Neural crest cell (in vitro differentiated cells): Measurements from ENCODE around the gene TTC34. TPM values are rescaled to one million over a fixed set of nuclear protein-coding genes. Genes with fewer than 3 reads are reported as not detected.
"Not testable (repeated sequence)": the region's sequence is repeated elsewhere in the genome, so short reads cannot be mapped to it uniquely, and the experiment has no call there.

ENCODE experiments used
- DNase-seq: peaks from one replicate; pipeline ENCODE4 v3.0.0; 2021; ENCODE audit warnings: low read depth, mixed read lengths, low spot score
- H3K27ac Mint-ChIP-seq: one replicate; pipeline ENCODE4 v1.8.0; 2021; ENCODE audit warnings: mild to moderate bottlenecking, mixed read lengths; ENCODE audit not compliant: unreplicated experiment
- H3K27me3 Mint-ChIP-seq: 2 replicates; pipeline ENCODE4 v1.8.0; 2021; ENCODE audit warnings: low read depth, mild to moderate bottlenecking, mixed read lengths
- H3K36me3 Mint-ChIP-seq: 2 replicates; pipeline ENCODE4 v1.8.0; 2021; ENCODE audit warnings: low read depth, mild to moderate bottlenecking, mixed read lengths
- H3K4me1 Mint-ChIP-seq: 2 replicates; pipeline ENCODE4 v1.8.0; 2021; ENCODE audit warnings: mixed read lengths
- H3K4me3 Mint-ChIP-seq: one replicate; pipeline ENCODE4 v1.8.0; 2021; ENCODE audit warnings: mild to moderate bottlenecking, mixed read lengths
- H3K9me3 Mint-ChIP-seq: 2 replicates; pipeline ENCODE4 v1.8.0; 2021; ENCODE audit warnings: mixed read lengths
- CTCF ChIP-seq: fragments of 200-600 bp; sonication (generic); conservative IDR thresholded peaks from 2 replicates; pipeline ENCODE4 v1.5.0; 2021; ENCODE audit warnings: antibody characterized with exemption, mild to moderate bottlenecking
- total RNA-seq: library from RNA; stranded (reverse); gene quantifications from 2 replicates; pipeline ENCODE4 v1.2.1, GENCODE V29; 2021

Gene TTC34
- total RNA-seq, 1 donor from 2014 or later = 2.7 TPM

GRCh38 chr1:2781627-2782026 lies 19.9 kb downstream of the TTC34 start:
- Mint-ChIP-seq H3K27me3 (no peaks in the 10 kb centered on the region), H3K36me3 (peaks cover 7% of the 10 kb centered on the region), H3K27ac (no peak overlapping the region), H3K4me1 (no peaks in the 10 kb centered on the region), H3K9me3 (peaks cover 17% of the 10 kb centered on the region), H3K4me3 (no peak overlapping the region)
- TF ChIP-seq CTCF = no peak
- no peak for DNase-seq

- H3K9me3 Mint-ChIP-seq = peaks cover 17% of the 10 kb centered on the region
- H3K4me1 Mint-ChIP-seq = no peaks in the 10 kb centered on the region
- no peak overlapping the region for H3K27ac Mint-ChIP-seq
- TF ChIP-seq CTCF = no peak
- no peak for DNase-seq
- no peak overlapping the region for H3K4me3 Mint-ChIP-seq
- H3K27me3 Mint-ChIP-seq = no peaks in the 10 kb centered on the region
- peaks cover 7% of the 10 kb centered on the region for H3K36me3 Mint-ChIP-seq
These were observed 23.3 kb downstream of the TTC34 start for GRCh38 chr1:2778220-2778592.

- no peak overlapping the region for H3K4me3 Mint-ChIP-seq
- H3K27me3 Mint-ChIP-seq = no peaks in the 10 kb centered on the region
- no peaks in the 10 kb centered on the region for H3K4me1 Mint-ChIP-seq
- peaks cover 17% of the 10 kb centered on the region for H3K9me3 Mint-ChIP-seq
- peaks cover 7% of the 10 kb centered on the region for H3K36me3 Mint-ChIP-seq
- no peak overlapping the region for H3K27ac Mint-ChIP-seq
- no peak for DNase-seq
- TF ChIP-seq CTCF = no peak
These were observed 23.9 kb downstream of the TTC34 start for GRCh38 chr1:2777424-2778219.

GRCh38 chr1:2775333-2775732 lies 26.2 kb downstream of the TTC34 start:
- not testable (repeated sequence) for H3K27me3 Mint-ChIP-seq, H3K36me3 Mint-ChIP-seq, H3K27ac Mint-ChIP-seq, DNase-seq, H3K4me3 Mint-ChIP-seq, H3K9me3 Mint-ChIP-seq, H3K4me1 Mint-ChIP-seq

GRCh38 chr1:2768052-2768451 lies 33.4 kb downstream of the TTC34 start:
- H3K27me3 Mint-ChIP-seq, H3K36me3 Mint-ChIP-seq, H3K9me3 Mint-ChIP-seq, H3K4me1 Mint-ChIP-seq, DNase-seq, H3K27ac Mint-ChIP-seq, H3K4me3 Mint-ChIP-seq: not testable (repeated sequence)

- DNase-seq, H3K4me3 Mint-ChIP-seq, H3K9me3 Mint-ChIP-seq, H3K27ac Mint-ChIP-seq, H3K4me1 Mint-ChIP-seq, H3K36me3 Mint-ChIP-seq, H3K27me3 Mint-ChIP-seq: not testable (repeated sequence)
These were observed 42.1 kb downstream of the TTC34 start for GRCh38 chr1:2759433-2759832.

GRCh38 chr1:2757519-2757918 lies 44.0 kb downstream of the TTC34 start:
- H3K4me1 Mint-ChIP-seq, H3K9me3 Mint-ChIP-seq, DNase-seq, H3K27ac Mint-ChIP-seq, H3K27me3 Mint-ChIP-seq, H3K4me3 Mint-ChIP-seq, H3K36me3 Mint-ChIP-seq: not testable (repeated sequence)

- not testable (repeated sequence) for H3K27me3 Mint-ChIP-seq, H3K36me3 Mint-ChIP-seq, DNase-seq, H3K27ac Mint-ChIP-seq, H3K9me3 Mint-ChIP-seq, H3K4me1 Mint-ChIP-seq, H3K4me3 Mint-ChIP-seq
These were observed 46.1 kb downstream of the TTC34 start for GRCh38 chr1:2755426-2755825.

GRCh38 chr1:2754597-2754996 lies 46.9 kb downstream of the TTC34 start:
- H3K4me1 Mint-ChIP-seq, H3K27ac Mint-ChIP-seq, H3K27me3 Mint-ChIP-seq, H3K9me3 Mint-ChIP-seq, H3K4me3 Mint-ChIP-seq, DNase-seq, H3K36me3 Mint-ChIP-seq: not testable (repeated sequence)

GRCh38 chr1:2752503-2752902 lies 49.0 kb downstream of the TTC34 start:
- H3K27ac Mint-ChIP-seq, H3K27me3 Mint-ChIP-seq, H3K9me3 Mint-ChIP-seq, DNase-seq, H3K4me3 Mint-ChIP-seq, H3K36me3 Mint-ChIP-seq, H3K4me1 Mint-ChIP-seq: not testable (repeated sequence)

- not testable (repeated sequence) for H3K4me1 Mint-ChIP-seq, H3K27me3 Mint-ChIP-seq, H3K36me3 Mint-ChIP-seq, H3K9me3 Mint-ChIP-seq, DNase-seq, H3K4me3 Mint-ChIP-seq, H3K27ac Mint-ChIP-seq
These were observed 49.6 kb downstream of the TTC34 start for GRCh38 chr1:2751866-2752265.
